Activated CD8-positive, alpha-beta memory T cell treated with anti-CD3 and anti-CD28 coated beads for 24 hours (primary cell): ENCODE measurements around the gene GIN1.
"Not testable (repeated sequence)": the region's sequence is repeated elsewhere in the genome, so short reads cannot be mapped to it uniquely, and the experiment has no call there.

Source experiments
- DNase-seq: peaks from one replicate; pipeline ENCODE4 v3.0.0-alpha.2; 2020

GIN1 gene

DNA sequence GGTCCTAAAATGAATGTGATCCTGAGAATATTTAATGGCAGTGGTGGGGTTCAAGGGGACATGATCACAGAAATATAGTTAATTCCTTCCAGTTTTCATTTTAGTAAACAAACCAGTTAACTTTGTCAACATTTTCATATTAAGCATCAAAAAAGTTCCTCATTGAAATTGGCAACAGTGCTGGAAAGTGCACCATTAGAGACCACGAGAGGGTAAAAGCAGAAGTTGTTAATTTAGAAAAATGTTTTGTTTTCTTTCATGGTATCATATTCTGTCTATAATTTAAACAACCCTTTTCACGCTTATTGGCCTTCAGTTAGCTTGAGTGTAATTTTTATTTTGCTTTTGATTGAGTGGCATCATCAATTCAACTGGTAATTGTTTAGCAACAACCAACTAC is 11.9 kb downstream of the GIN1 start:
- no peak for DNase-seq

DNA sequence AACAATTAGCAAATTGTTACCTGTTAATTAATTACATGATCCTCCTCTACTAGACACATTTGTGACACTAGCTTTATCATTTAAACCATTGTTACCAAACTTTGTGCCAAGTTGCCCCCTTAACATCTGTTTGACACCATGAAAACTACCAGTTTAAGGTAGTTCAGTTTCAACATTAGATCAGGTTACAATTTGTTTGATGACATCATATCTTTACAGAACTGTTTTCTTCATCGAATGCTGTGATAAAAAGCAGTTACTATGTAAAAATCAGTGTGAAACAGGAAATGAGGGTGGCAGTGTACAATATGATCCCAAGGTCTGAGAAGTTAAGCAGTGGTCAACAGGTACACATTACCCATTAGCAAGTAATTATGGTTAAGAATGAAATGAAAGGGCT is 17.7 kb downstream of the GIN1 start:
- no peak for DNase-seq

DNA sequence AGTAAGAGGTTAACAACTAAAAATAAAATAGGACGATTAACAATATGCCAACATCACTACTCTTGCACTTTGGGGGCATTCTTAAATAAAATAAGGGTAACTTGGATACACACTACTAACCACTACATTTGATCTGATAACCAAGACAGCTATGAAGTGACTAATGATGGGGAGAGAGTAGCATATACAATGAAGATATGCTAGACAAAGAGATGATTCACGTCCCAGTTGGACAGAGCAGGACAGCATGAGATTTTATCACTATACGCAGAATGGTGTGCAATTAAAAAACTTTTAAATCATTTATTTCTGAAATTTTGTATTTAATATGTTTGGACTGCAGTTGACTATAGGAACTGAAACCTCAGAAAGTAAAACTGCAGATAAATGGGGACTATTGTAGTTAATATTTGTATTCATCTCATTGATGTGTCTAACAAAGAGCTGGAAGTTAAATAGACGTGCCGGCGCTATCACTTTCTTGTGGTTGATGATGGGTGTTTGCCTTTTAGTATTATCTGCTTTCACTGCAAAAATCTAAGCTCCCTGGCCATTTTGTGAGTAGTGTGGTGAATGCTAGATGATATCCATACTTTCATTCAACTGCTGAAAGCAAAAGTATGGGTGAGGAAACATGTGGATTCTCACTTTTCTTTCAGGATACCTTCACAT is 18.7 kb downstream of the GIN1 start:
- DNase-seq = no peak

DNA sequence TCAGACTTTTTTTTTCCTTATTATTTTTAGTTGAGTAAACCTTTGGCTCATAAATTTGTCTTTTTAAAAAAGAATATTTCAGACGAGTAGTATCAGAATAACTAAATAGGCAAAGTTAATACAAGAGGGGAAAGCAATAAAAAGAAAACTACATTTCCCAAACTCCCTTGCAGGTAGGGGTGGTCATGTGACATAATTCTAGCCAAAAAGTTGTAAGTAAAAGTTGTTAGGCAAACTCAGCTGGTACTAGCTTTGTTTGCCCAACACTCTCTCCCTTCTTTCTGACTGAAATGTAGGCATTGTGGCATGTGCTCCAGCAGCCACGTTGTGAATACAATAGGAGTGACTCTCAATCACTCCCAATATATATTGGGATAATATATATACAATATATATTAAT is 20.9 kb downstream of the GIN1 start:
- DNase-seq = no peak

DNA sequence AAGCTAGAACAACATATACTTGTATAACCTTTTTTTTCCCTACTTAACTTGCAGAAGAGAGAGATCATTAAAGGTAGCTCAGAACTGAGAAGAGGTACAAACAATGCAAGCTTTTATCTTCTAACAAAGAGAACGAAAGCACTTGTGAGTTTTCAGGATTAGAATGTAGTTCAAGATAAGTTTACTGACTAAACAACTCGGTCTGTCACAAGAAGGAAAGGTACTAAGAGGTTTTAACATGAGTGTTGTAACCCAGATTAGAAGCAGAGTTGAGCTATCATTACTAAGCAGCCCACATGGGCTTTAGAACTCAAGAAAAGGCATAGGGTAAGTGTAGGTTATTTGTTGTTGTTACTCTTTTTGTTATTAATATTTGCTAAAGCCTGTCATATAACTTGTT is 25.2 kb downstream of the GIN1 start:
- DNase-seq = no peak

DNA sequence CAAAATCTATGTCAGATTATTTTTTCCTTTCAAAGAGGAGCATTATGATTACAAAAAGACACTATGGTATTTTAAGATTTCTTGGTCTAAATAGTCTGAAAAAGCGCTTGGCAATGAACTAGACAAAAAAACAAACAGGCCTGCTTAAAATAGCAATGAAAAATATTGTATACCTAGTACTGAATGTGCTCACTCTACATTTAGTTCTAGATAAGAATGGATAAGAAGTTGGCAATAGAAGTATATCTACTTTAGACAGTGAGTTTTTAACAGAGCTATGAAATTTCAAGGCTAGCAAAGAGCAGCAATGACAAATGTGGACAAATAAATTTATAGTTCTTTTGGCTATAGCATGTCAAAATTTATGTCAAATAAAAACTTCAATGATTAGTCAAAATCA is 26.2 kb downstream of the GIN1 start:
- no peak for DNase-seq

DNA sequence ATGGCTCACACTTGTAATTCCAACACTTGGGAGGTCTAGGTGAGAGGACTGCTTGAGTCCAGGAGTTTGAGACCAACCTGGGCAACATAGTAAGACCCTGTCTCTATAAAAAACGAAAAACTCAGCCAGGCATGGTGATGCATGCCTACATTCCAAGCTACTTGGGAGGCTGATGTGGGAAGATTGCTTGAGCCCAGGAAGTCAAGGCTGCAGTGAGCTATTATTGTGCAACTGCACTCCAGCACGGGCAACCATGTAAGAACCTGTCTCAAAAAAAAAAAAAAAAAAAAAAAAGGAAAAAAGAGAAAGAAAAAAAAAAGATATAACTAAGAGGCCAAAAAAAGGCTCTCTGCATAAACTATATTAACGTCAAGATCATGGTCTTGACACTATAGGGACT is 27.3 kb downstream of the GIN1 start:
- DNase-seq = no peak

DNA sequence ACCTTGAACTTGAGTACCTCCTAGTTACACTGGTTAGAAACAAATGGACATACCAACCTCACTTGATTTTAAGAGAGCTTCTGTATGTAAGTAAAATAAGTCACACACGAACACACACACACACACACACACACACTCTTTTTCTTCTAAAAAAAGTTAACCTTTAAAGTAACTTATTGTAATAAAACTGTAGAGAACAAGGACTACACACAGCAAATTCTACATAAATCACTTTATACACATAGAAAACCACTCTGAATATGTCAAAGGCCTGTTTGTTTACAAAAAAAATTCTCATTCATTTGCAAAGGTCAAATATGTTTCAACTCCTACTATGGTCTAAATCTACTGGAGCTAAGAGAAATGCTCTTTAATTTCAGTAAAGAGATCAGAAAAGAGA is 29.1 kb downstream of the GIN1 start:
- no peak for DNase-seq

DNA sequence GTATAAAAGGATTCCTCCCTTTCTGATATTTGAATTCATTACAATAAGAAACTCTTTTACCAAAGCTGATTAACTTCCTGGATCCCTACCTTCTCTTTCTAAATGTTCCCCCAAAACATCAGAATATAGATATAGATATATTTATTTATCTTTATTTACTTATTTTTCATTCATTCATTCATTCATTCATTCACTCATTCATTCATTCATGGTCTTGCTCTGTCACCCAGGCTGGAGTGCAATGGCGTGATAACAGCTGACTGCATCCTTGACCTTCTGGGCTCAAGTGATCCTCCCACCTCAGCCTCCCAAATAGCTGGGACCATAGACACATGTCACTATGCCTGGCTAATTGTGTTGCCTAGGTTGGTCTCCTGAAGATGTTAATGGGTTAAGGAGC is 30.7 kb downstream of the GIN1 start:
- DNase-seq = no peak

DNA sequence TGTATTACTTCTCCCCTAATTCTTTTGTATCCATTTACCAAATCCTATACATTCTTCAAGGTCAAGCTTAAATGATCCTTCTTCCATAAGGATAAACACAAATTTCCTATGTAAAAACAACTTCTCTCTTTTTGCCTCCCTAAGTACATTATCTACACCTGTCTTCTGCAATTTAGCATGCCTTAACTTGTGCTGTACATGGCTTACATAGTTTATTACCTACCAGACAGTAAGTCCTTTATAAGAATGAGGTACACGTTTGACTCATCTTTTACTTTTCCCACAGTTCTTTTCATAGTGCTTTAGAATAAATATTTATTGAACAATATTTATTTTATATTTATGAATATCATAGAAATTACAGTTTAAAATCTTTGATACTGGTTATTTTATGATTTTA is 33.4 kb downstream of the GIN1 start:
- no peak for DNase-seq

DNA sequence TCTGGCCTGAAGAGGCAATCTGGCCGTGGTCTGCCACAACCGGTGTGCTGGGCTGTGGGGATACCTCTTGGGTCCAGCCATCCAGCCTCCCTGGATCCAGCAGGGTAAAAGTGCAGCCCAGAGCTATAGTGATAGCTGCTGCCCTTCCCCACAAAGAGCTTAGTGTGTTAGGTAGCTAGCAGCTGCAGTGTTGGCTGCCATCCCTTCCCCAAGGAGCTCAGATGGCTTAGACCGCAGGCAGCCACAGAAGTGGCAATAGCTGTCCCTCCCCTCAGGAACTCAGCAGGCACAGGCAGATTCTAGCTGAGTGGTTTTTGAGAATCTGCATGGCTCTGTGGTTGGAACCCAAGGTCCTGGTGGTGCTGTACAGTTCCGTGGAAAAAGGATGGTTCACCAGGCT is 40.1 kb downstream of the GIN1 start:
- DNase-seq = no peak

DNA sequence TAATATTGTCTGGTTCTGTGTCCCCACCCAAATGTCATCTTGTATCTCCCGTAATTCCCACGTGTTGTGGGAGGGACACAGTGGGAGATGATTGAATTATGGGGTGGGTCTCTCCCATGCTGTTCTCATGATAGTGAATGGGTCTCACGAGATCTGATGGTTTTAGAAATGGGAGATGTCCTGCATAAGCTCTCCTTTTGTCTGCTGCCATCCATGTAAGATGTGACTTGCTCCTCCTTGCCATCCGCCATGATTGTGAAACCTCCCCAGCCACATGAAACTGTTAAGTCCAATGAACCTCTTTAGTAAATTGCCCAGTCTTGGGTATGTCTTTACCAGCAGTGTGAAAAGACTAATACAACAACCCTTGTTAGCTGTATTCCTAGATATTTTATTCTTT is 44.5 kb downstream of the GIN1 start:
- DNase-seq = no peak

DNA sequence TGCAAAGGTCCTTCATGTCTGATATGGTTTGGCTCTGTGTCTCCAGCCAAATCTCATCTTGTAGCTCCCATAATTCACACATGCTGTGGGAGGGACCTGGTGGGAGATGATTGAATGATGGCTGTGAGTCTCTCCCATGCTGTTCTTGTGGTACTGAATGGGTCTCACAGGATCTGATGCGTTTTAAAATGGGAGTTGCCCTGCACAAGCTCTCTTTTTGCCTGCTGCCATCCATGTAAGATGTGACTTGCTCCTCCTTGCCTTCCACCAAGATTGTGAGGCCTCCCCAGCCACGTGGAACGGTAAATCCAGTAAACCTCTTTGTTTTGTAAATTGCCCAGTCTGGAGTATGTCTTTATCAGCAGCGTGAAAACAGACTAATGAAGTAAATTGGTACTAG is 46.4 kb downstream of the GIN1 start:
- not testable (repeated sequence) for DNase-seq

DNA sequence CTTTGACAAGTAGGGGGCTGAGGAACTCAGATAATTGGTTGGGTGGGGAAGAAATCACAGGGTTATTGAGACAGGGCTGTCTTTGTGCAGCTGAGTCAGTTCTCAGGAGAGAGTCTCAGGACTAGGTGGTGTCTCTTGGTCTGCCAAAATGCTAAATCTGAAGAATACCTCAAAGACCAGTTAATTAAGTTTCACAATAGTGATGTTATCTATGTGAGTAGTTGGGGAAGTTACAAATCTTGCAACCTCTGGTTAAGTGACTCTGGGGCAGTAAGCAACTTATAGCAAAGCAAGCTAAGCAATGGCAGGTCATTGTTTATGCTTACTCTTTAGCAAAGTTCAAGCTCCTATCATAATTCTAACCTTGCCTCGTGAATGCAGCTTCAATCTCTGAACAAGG is 53.6 kb downstream of the GIN1 start:
- DNase-seq = no peak

DNA sequence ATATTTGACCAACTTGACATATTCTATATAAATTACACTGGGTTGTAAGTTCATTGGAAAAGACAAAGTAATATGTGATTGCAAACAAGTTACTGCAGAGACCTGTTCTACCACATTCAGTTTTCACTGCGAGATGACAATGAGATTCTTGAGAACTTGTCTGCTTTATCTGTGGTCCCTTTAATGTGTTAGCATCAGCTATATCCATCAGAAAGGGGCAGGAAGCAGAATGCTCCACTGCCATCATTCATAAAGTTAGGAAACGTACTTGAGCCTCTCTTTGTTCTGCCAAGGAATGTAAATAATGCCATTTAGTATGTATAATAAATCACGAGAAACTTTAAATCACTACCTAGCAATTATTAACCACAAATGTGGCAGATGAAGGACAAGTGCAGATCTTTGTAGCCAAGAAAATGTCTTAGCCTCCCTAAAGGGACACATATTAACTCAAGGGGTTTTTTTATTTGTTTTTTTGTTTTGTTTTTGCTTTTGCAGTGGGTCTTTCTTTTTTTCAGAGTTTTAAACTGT is 59.4 kb downstream of the GIN1 start:
- no peak for DNase-seq

DNA sequence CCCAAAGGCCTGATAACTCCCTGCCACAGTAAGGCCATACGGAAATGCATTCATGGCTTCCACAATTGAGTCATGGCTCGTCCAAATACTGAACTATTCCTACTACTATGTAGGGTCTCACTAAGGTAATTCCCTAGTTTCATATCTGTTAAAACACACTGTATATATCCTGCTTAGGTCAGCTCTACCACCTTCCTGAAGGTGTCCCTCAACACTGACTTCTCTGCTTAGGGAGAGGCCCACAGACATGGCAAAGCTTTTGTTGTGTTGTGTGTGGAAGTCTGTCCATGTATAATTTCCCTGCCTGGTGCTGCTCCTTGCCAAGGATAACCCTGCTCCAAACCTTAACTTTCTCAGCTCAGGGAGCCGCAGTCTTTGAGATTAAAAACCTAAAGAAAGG is 60.4 kb downstream of the GIN1 start:
- DNase-seq = no peak

DNA sequence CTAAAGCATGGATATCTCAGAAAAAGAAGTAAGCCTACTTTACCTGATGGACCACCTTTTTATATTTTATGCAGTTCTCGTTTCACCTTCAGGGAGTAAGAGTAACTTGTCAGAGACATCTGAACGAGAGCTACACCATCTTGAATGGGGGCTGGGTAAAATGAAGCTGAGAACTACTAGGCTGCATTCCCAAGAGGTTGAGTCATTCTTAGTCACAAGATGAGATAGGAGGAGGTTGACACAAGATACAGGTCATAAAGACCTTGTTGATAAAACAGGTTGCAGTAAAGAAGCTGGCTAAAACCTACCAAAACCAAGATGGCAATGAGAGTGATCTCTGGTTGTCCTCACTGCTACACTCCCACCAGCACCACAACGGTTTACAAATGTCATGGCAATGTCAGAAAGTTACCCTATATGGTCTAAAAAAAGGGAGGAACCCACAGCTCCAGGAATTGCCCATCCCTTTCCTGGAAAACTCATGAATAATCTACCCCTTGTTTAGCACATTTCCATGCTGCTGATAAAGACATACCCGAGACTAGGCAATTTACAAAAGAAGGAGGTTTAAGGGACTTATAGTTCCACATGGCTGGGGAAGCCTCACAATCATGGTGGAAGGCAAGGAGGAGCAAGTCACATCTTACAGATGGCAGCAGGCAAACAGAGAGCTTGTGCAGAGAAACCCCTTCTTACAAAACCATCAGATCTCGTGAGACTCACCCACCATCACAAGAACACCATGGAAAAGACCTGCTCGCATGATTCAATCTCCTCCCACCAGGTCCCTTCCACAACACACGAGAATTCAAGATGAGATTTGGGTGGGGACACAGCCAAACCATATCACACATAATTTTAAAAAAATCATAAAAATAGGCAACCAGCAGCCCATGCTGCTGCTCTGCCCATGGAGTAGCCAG is 62.5 kb downstream of the GIN1 start:
- no peak for DNase-seq

DNA sequence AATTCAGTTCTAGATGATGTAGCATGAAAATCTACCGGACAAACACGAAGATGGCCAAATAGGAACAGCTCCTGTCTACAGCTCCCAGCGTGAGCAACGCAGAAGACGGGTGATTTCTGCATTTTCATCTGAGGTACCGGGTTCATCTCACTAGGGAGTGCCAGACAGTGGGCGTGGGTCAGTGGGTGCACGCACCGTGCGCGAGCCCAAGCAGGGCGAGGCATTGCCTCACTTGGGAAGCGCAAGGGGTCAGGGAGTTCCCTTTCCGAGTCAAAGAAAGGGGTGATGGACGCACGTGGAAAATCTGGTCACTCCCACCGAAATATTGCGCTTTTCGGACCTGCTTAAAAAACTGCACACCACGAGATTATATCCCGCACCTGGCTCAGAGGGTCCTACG is 73.2 kb downstream of the GIN1 start:
- DNase-seq = not testable (repeated sequence)

DNA sequence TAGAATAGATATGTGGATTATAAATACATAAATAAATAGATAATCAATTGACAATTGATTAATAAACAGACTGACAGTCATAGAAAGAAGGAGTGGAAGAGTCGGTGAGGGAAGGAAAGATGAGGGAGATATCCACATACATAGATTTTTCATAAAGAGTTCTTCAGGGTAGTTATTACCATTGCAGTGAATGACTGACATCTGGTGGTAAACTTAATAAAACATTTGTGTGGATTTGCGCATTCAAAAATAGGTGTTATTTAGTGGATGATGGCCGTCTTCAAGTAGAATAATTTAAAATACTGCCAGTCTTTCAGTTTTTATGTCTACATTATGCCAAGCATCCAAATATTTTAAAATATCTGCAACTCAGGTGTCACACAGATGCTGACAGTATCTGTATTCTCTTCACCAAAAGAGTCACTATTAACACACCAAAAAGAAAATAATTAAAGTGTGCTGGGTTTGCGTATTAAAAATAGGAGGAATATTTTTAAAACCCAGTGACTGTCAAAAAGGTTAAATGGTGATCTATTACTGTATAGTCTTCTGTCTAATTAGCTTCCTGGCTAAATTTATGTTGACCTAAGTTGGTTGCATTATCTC is 78.8 kb downstream of the GIN1 start:
- no peak for DNase-seq

DNA sequence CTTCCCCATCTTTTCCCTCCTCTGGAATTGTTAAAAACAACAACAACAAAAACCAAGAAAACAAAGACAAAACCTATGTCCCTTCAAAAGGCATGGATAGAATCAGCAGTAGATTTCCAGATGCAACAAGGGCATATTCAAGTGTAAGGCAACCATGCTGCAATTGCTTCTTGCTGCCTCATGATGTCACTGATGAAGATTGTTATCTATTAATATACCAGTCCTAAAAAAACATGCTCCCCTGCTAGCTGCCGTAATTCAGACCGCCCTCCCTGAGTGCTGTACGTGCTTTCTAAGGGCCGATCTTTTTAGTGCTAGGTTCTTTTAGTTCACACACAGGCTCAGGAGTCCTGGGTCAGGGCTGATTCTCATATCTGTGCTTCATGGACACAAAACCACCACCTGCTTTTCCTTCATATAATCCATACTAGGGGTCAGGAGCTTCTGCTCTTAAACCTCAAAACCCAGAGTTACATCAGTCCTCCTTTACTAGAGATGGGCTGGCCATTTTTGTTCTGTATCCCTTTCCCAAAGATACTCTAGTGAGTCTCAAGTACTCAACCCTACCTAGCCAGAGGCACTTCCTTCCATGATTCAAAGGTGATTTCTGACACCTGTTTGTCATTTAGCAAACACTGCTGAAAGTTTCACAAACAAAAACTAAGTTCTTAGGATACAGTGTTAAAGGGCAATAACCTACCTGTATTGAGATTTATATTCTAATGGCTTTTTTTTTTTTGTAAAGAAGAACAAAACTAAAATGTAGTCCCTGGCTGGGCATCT is 82.1 kb downstream of the GIN1 start:
- DNase-seq = no peak

DNA sequence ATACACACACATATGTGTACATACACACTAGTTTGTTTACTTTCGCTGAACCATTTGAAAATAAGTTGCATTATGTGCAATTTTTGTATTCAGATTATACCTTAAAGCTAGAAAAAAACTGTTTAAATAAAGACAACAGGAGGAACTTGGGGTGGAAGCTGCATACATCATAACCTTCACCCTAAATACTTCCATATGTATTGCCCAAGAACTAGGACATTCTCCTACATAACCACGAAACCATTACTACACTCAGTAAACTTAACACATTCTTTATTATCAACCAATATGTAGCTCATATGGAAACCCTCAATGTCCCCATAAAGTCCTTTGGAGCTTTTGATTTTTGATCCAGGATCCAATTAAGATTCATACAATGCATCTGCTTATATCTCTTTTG is 83.3 kb downstream of the GIN1 start:
- no peak for DNase-seq
